Left ventricle myocardium inferior (tissue), 1 donor: ENCODE data around the gene IFI6. TPM values are rescaled to one million over a fixed set of nuclear protein-coding genes. Genes with fewer than 3 reads are reported as not detected.
A peak's percentile ranks its signal among the peaks of the same experiment; 100 is the strongest.

Experiments
- DNase-seq: peaks from one replicate; pipeline ENCODE4 v3.0.0-alpha.2; 2020
- H3K27ac ChIP-seq: fragments of 200-600 bp; replicated peaks from 2 replicates; pipeline ENCODE4 v1.8.0; 2021
- H3K27me3 ChIP-seq: fragments of 200-600 bp; 2 replicates; pipeline ENCODE4 v1.8.0; 2021; ENCODE audit warnings: low read depth
- H3K36me3 ChIP-seq: fragments of 200-600 bp; 2 replicates; pipeline ENCODE4 v1.8.0; 2021
- H3K4me1 ChIP-seq: fragments of 200-600 bp; 2 replicates; pipeline ENCODE4 v1.8.0; 2021
- H3K4me3 ChIP-seq: fragments of 200-600 bp; 2 replicates; pipeline ENCODE4 v1.8.0; 2021; ENCODE audit warnings: mild to moderate bottlenecking, moderate library complexity
- H3K9me3 ChIP-seq: fragments of 200-600 bp; replicated peaks from 2 replicates; pipeline ENCODE4 v1.8.0; 2021
- CTCF ChIP-seq: fragments of 200-600 bp; IDR thresholded peaks from 2 replicates; pipeline ENCODE4 v1.8.0; 2021; ENCODE audit warnings: antibody characterized with exemption, mild to moderate bottlenecking, borderline replicate concordance
- intact Hi-C: fragments of 100-400 bp; cut with micrococcal nuclease; formaldehyde crosslinking; loops from one replicate; pipeline ENCODE4 v1.11.0; 2022
- total RNA-seq: library from RNA; stranded (reverse); fragmentation: NEBNext Ultra II Directional; extraction: Animal tissue kit (Norgen Biotek cat#: 25700); gene quantifications from one replicate; pipeline ENCODE4 v1.2.1, GENCODE V29; 2021
- donor health status: DM: no; HTN: yes; CAD: no; lungs with severe emphysema.

IFI6 gene
- total RNA-seq, 1 donor from 2014 or later = 39.2 TPM

GRCh38 chr1:27668121-27668807 is 3.7 kb downstream of the IFI6 start:
- TF ChIP-seq CTCF = no peak
- H3K36me3 ChIP-seq = peaks cover 19% of the 10 kb centered on the region
- no peaks in the 10 kb centered on the region for H3K27me3 ChIP-seq
- peaks cover 57% of the 10 kb centered on the region for H3K4me1 ChIP-seq
- H3K4me3 ChIP-seq = no peak overlapping the region
- H3K27ac ChIP-seq = no peak overlapping the region
- DNase-seq = no peak
- no peaks in the 10 kb centered on the region for H3K9me3 ChIP-seq
- intact Hi-C loops = no loop called here

DNA sequence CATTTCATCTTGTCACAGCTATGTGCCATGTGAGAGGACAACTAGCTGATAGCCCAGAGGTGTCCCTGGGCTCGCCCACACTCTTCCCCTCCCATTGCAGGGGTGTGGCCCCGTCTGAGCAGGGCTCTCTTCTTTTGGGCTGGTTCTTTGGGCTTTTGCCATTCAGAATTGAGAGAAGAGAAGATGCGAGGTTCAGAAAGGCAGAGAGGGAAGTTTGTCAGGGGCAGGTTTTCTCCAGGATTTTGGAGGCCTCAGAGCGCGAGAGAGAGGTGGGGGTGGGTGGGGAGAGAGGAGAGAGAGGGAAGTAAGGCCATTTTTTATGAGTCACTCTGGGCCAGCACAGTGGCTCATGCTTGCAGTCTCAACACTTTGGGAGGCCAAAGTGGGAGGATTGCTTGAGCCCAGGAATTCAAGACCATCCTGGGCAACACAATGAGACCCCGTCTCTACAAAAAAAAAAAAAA is 5.2 kb downstream of the IFI6 start:
- intact Hi-C loops = no loop called here
- TF ChIP-seq CTCF = no peak

GRCh38 chr1:27666294-27666693 is 5.7 kb downstream of the IFI6 start:
- H3K27ac ChIP-seq = no peak overlapping the region
- no peak overlapping the region for H3K4me3 ChIP-seq
- no peak for DNase-seq
- H3K36me3 ChIP-seq = peaks cover 19% of the 10 kb centered on the region
- H3K27me3 ChIP-seq = no peaks in the 10 kb centered on the region
- H3K4me1 ChIP-seq = peaks cover 60% of the 10 kb centered on the region
- no peak for TF ChIP-seq CTCF
- intact Hi-C loops = no loop called here
- H3K9me3 ChIP-seq = no peaks in the 10 kb centered on the region

More for the DNA sequence above, 5.2 kb downstream of the IFI6 start:
- Histone ChIP-seq H3K9me3 (no peaks in the 10 kb centered on the region), H3K4me1 (peaks cover 60% of the 10 kb centered on the region), H3K36me3 (peaks cover 19% of the 10 kb centered on the region), H3K27ac (no peak overlapping the region), H3K4me3 (no peak overlapping the region), H3K27me3 (no peaks in the 10 kb centered on the region)
- DNase-seq = no peak

GRCh38 chr1:27665016-27665651 is 6.9 kb downstream of the IFI6 start:
- Histone ChIP-seq H3K9me3 (no peaks in the 10 kb centered on the region), H3K36me3 (peaks cover 19% of the 10 kb centered on the region), H3K27me3 (no peaks in the 10 kb centered on the region), H3K27ac (no peak overlapping the region), H3K4me3 (no peak overlapping the region), H3K4me1 (peaks cover 60% of the 10 kb centered on the region)
- DNase-seq = no peak
- intact Hi-C loops = no loop called here
- no peak for TF ChIP-seq CTCF

DNA sequence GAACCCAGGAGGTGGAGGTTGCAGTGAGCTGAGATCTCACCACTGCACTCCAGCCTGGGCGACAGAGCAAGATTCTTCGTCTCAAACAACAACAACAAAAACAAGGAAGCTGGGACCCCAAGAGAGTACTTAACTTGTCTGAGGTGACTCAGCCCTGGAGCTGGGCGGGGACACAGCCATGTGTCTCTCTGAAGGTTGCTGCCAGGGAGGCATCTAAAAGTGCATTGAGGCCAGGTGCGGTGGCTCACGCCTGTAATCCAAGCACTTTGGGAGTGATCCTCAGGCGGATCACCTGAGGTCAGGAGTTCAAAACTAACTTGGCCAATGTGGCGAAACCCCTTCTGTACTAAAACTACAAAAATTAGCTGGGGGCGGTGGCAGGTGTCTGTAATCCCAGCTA is 7.7 kb downstream of the IFI6 start:
- no peak for TF ChIP-seq CTCF
- Histone ChIP-seq H3K36me3 (peaks cover 19% of the 10 kb centered on the region), H3K27ac (peak overlapping the region; percentile 27), H3K4me1 (peaks cover 59% of the 10 kb centered on the region), H3K9me3 (no peaks in the 10 kb centered on the region), H3K4me3 (no peak overlapping the region), H3K27me3 (no peaks in the 10 kb centered on the region)
- no peak for DNase-seq
- intact Hi-C loops = no loop called here
